ENCODE measurements around the gene RANBP1.
A peak's percentile ranks its signal among the peaks of the same experiment; 100 is the strongest.

RANBP1 gene

DNA sequence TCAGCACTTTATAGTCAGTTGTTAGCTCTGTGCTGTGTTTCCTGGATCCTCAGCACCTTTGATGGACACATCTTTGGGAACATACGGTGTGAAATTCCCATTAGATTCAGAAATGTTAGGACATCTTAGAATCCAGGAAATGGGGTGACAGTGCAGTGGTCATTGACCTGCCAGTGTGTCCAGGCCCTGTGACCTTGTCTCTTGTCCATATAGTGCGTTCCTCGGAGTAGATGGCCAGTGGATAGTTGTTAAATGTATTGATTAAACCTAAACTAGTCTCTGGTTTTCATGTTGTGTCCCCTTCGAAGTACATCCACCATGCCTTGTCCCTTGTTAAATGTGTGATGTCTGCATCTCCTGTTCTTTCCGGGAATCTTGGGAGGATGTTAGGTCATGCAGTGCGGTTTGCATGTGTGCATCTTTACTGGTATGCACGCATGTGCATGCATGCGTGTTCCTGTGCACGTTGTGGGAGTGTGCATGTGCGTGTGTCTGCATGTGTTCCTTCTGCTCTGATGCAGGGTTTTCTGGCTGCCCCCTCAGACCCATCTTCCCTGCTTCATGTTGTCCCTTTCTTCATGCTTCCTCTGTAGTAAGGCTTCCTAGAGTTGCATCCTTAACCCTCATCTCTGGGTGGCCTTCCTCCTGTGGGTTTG, 31.9 kb upstream of the RANBP1 start:
- no peak overlapping the region for H3K4me3 ChIP-seq (ENCODE audit: low read depth, low read length)
- no peak for DNase-seq (ENCODE audit: low read depth, low spot score)
- TF ChIP-seq CTCF (IDR thresholded peaks at IDR 0.05; ENCODE audit: insufficient read depth, low read length, missing control alignments) = no peak
- ChIA-PET POLR2A (interaction anchor here (0.7 kb wide), 1 partner anchor 13 kb away, joined by 4 read pairs; no protein-coding TSS in a partner anchor), CTCF (interaction anchor here (1.0 to 1.7 kb wide), 2 partner anchors 17 to 27 kb away, joined by 3 to 5 read pairs; no protein-coding TSS in a partner anchor)

DNA sequence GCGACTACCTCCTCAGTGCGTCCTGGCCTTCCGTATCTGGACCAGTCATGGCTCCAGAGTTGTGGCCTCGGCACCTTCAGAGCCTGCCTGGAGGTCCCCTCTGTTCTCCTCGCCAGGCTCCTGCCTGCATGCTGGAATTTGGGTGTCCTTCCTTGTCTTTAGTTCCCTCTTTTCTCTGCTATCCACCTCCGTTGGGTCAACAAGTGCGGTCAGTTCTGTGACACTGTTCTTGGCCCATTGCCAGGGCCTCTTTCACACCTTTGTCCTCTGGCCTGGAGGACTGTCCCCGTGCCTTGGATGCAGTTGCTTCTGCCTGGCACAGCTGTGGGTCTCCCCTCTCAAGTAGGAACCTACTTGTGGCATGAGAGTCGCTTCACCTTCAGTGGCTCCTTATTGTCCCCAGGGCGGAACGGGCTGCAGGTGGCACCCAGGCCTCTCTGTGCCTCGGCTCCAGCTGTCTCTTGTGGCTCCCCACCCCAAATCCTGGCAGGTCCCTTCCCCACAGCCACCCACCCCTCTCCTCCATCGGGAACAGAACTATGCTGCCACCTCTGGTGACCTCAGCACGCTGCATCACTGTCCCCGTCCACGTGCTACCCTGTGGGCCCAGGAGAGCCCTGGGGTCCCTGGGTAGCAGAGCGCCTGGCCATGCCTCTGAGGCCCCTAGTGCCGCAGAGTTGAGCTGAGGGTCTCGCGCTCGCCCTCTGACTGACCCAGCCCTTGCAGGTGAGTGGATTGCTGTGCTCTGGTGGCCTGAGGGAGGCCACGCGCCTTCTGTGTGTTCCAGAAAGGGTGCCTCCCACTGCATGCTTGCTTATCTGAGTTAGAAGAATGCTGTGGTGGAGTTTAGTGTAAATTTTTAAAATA, 31.1 kb upstream of the RANBP1 start:
- ChIA-PET POLR2A (no interaction called here), CTCF (interaction anchor here (0.6 to 1.7 kb wide), 2 partner anchors 14 to 16 kb away, joined by 4 to 5 read pairs; no protein-coding TSS in a partner anchor)
- no peak overlapping the region for H3K4me3 ChIP-seq (ENCODE audit: low read depth, low read length)
- DNase-seq (ENCODE audit: low read depth, low spot score) = no peak
- peak; percentile 26 for TF ChIP-seq CTCF (IDR thresholded peaks at IDR 0.05; ENCODE audit: insufficient read depth, low read length, missing control alignments)

DNA sequence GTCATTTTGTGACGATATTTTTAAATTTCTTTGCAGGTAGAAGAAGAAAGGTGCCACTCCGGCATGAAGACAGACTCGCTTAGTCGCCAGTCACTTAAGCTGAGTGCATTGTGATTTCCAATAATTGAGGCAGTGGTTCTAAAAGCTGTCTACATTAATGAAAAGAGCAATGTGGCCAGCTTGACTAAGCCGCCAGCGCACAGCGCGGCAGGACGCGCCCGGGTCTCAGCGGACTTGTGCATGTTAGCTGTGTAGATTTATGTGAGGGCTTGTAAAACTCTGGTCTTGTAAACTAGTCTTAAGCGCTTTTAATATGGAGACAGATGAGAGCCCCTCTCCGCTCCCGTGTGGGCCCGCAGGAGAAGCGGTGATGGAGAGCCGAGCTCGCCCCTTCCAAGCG, 30.3 kb upstream of the RANBP1 start:
- DNase-seq (ENCODE audit: low read depth, low spot score) = no peak
- no peak overlapping the region for H3K4me3 ChIP-seq (ENCODE audit: low read depth, low read length)
- CTCF ChIA-PET = interaction anchor here (0.6 to 1.7 kb wide), 3 partner anchors 13 to 26 kb away, joined by 4 to 5 read pairs (median 5); no protein-coding TSS in a partner anchor
- no peak for TF ChIP-seq CTCF (IDR thresholded peaks at IDR 0.05; ENCODE audit: insufficient read depth, low read length, missing control alignments)
- POLR2A ChIA-PET = no interaction called here

DNA sequence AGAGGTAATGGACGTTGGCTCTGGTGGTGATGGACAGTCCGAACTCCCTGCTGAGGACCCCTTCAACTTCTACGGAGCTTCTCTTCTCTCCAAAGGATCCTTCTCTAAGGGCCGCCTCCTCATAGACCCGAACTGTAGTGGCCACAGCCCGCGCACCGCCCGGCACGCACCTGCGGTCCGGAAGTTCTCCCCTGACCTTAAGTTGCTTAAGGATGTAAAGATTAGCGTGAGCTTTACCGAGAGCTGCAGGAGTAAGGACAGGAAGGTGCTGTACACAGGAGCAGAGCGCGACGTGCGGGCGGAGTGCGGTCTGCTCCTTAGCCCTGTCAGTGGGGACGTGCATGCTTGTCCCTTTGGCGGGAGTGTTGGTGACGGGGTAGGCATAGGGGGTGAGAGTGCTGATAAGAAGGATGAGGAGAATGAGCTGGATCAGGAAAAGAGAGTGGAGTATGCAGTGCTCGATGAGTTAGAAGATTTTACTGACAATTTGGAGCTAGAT, 29.8 kb upstream of the RANBP1 start:
- CTCF ChIA-PET = interaction anchor here (1.0 to 1.7 kb wide), 4 partner anchors 10 to 27 kb away, joined by 3 to 5 read pairs (median 4); no protein-coding TSS in a partner anchor
- POLR2A ChIA-PET = no interaction called here
- no peak overlapping the region for H3K4me3 ChIP-seq (ENCODE audit: low read depth, low read length)
- DNase-seq (ENCODE audit: low read depth, low spot score) = no peak
- TF ChIP-seq CTCF (IDR thresholded peaks at IDR 0.05; ENCODE audit: insufficient read depth, low read length, missing control alignments) = no peak

- ChIA-PET POLR2A (no interaction called here), CTCF (interaction anchor here (1.0 to 1.5 kb wide), 3 partner anchors 10 to 27 kb away, joined by 3 to 5 read pairs (median 4); no protein-coding TSS in a partner anchor)
- H3K4me3 ChIP-seq (ENCODE audit: low read depth, low read length) = no peak overlapping the region
- TF ChIP-seq CTCF (IDR thresholded peaks at IDR 0.05; ENCODE audit: insufficient read depth, low read length, missing control alignments) = no peak
- no peak for DNase-seq (ENCODE audit: low read depth, low spot score)
Measured at GRCh38 chr22:20086763-20087162, 29.1 kb upstream of the RANBP1 start.
